Adrenal gland (tissue), 12 donors: ENCODE measurements around the gene VAMP8. TPM values are rescaled to one million over a fixed set of nuclear protein-coding genes. Genes with fewer than 3 reads are reported as not detected.
"Not testable (repeated sequence)": the region's sequence is repeated elsewhere in the genome, so short reads cannot be mapped to it uniquely, and the experiment has no call there.

Experiments used
- DNase-seq, 7 donors: peaks; one replicate each; pipeline ENCODE4 v3.0.0-alpha.2; 2019 to 2020
- H3K27ac ChIP-seq, 5 donors: fragments of 200-600 bp; sonication (generic) in 4 of 5; 1 replicate in 3 of 5; 2 replicates in 2 of 5; pipeline versions ENCODE4 v1.5.1 to v1.8.0; 2016 to 2020; ENCODE audit warnings: mild to moderate bottlenecking in 1 of 5
- H3K27me3 ChIP-seq: fragments of 200-600 bp; 2 replicates; pipeline ENCODE4 v1.8.0; 2021
- H3K36me3 ChIP-seq, 2 donors: fragments of 200-600 bp; replicated peaks in 1 of 2; 1 replicate in 1 of 2; 2 replicates in 1 of 2; pipeline versions ENCODE4 v1.5.1 to v1.8.0; 2018 to 2022
- H3K4me1 ChIP-seq, 2 donors: fragments of 200-600 bp; replicated peaks in 1 of 2; 1 replicate in 1 of 2; 2 replicates in 1 of 2; pipeline versions ENCODE4 v1.5.1 to v1.8.0; 2018 to 2021
- H3K4me3 ChIP-seq, 4 donors: fragments of 200-600 bp; sonication (generic) in 3 of 4; one replicate each; pipeline ENCODE4 v1.5.1; 2016 to 2018
- H3K9me3 ChIP-seq, 3 donors: fragments of 200-600 bp; sonication (generic) in 1 of 3; replicated peaks in 1 of 3; 1 replicate in 2 of 3; 2 replicates in 1 of 3; pipeline versions ENCODE4 v1.5.1 to v1.8.0; 2016 to 2021
- CTCF ChIP-seq, 6 experiments: fragments of 450-650 bp in 4 of 6; fragments of 200-600 bp in 2 of 6; sonication (generic) in 1 of 6; IDR thresholded peaks; 1 replicate in 5 of 6; 2 replicates in 1 of 6; pipeline versions ENCODE4 v1.5.1 to v1.8.0; 2016 to 2021; ENCODE audit warnings: antibody characterized with exemption in 6 of 6, mild to moderate bottlenecking in 2 of 6, moderate library complexity in 1 of 6
- POLR2A ChIP-seq, 2 donors: fragments of 450-650 bp; IDR thresholded peaks; one replicate each; pipeline ENCODE4 v1.6.1; 2017; ENCODE audit warnings: antibody characterized with exemption in 2 of 2, mild to moderate bottlenecking in 2 of 2, moderate library complexity in 1 of 2
- WGBS, 4 donors: extraction: QIAGEN DNeasy Blood & Tissue Kit in 2 of 4; methylation state at CpG; one replicate each; pipeline versions ENCODE4 v1.1.5 to v1.1.7; 2013 to 2017; 5-methylcytosine and 5-hydroxymethylcytosine counted together
- intact Hi-C, 2 donors: fragments of 100-400 bp; cut with DNase I; formaldehyde crosslinking; loops; one replicate each; pipeline versions ENCODE4 v1.14.1 to v1.15.0; 2022 to 2023
- polyA plus RNA-seq, 3 donors: library from polyadenylated mRNA; stranded (reverse); fragments of 200-250 nt in 2 of 3; fragments of 350-450 nt in 1 of 3; fragmentation: Illumina TruSeq in 1 of 3; extraction: RNeasy Lipid Tissue Mini Kit (QIAGEN cat#74804) in 1 of 3; gene quantifications; one replicate each; pipeline ENCODE4 v1.2.3, GENCODE V29; 2013 to 2014
- total RNA-seq, 9 donors: library from RNA; depleted of rRNA in 4 of 9; stranded (reverse); fragments of >200 nt in 4 of 9; fragments of 120-200 nt in 1 of 9; fragmentation: NEBNext Ultra II Directional in 1 of 9; extraction: Animal tissue kit (Norgen Biotek cat#: 25700) in 1 of 9; gene quantifications; one replicate each; pipeline versions ENCODE4 v1.1.0 to v1.2.4, GENCODE V29; 2013 to 2023
- donor health status: healthy with polysubstance abuse.
- donor health status: Bipolar disorder and iron deficiency.
- donor health status: DM: yes; HTN: yes; CAD: no.
- donor health status: DM: no; HTN: no; CAD: no.
- donor health status: DM: no; HTN: no; CAD: no.
- donor health status: DM: yes; HTN: yes; CAD: no.

Gene VAMP8
- total and polyA plus RNA-seq, 12 donors = 8.0 to 108 (median 48.5) TPM

GRCh38 chr2:85554980-85555612 lies 22.3 kb upstream of the VAMP8 start:
- Histone ChIP-seq H3K27ac (no peak overlapping the region), H3K36me3 (peaks cover 0 to 63% of the 10 kb centered on the region in 2 donors), H3K27me3 (no peaks in the 10 kb centered on the region), H3K4me3 (no peak overlapping the region), H3K4me1 (peaks cover 0 to 28% of the 10 kb centered on the region in 2 donors), H3K9me3 (no peaks in the 10 kb centered on the region)
- intact Hi-C loops = no loop called here
- 80 to 92% (median 89%) methylated on average over 3 of the region's 3 CpGs for WGBS, 4 donors
- DNase-seq = no peak
- TF ChIP-seq POLR2A (IDR thresholded peaks at IDR 0.05) = no peak
- no peak for TF ChIP-seq CTCF (IDR thresholded peaks at IDR 0.05)

- no peak for TF ChIP-seq POLR2A (IDR thresholded peaks at IDR 0.05)
- TF ChIP-seq CTCF (IDR thresholded peaks at IDR 0.05) = no peak
- no peak for DNase-seq
- peaks cover 0 to 45% of the 10 kb centered on the region in 2 donors for H3K36me3 ChIP-seq
- H3K27me3 ChIP-seq = no peaks in the 10 kb centered on the region
- no peak overlapping the region for H3K27ac ChIP-seq
- H3K4me3 ChIP-seq = no peak overlapping the region
- intact Hi-C loops = no loop called here
- no peaks in the 10 kb centered on the region for H3K9me3 ChIP-seq
- peaks cover 8 to 27% of the 10 kb centered on the region in 2 donors for H3K4me1 ChIP-seq
- 91 to 94% (median 92%) methylated on average over 5 of the region's 5 CpGs for WGBS, 4 donors
Measured at GRCh38 chr2:85557130-85557529, 20.3 kb upstream of the VAMP8 start.

- Histone ChIP-seq H3K9me3 (no peaks in the 10 kb centered on the region), H3K4me3 (no peak overlapping the region), H3K36me3 (peaks cover 0 to 35% of the 10 kb centered on the region in 2 donors), H3K4me1 (peaks cover 8 to 27% of the 10 kb centered on the region in 2 donors), H3K27me3 (no peaks in the 10 kb centered on the region), H3K27ac (no peak overlapping the region)
- intact Hi-C loops = no loop called here
- WGBS, 4 donors = 100% methylated on average over 1 of the region's 1 CpG
- no peak for DNase-seq
- TF ChIP-seq POLR2A (IDR thresholded peaks at IDR 0.05) (no peak), CTCF (IDR thresholded peaks at IDR 0.05) (no peak)
Measured at GRCh38 chr2:85558160-85558559, 19.2 kb upstream of the VAMP8 start.

GRCh38 chr2:85560403-85560726 lies 17.0 kb upstream of the VAMP8 start:
- DNase-seq, intact Hi-C loops, H3K9me3 ChIP-seq, H3K27me3 ChIP-seq, H3K27ac ChIP-seq: not testable (repeated sequence)
- Histone ChIP-seq H3K4me1 (peaks cover 8 to 27% of the 10 kb centered on the region in 2 donors), H3K4me3 (peak overlapping the region in 2 of 4 donors; percentile 94), H3K36me3 (peaks cover 0 to 16% of the 10 kb centered on the region in 2 donors)
- 80 to 83% (median 82%) methylated on average over 12 of the region's 12 CpGs for WGBS, 4 donors

GRCh38 chr2:85560812-85561279 lies 16.5 kb upstream of the VAMP8 start:
- Histone ChIP-seq H3K27ac (peak overlapping the region in 4 of 5 donors; percentile 81 to 95 (median 87)), H3K9me3 (no peaks in the 10 kb centered on the region), H3K36me3 (peaks cover 0 to 16% of the 10 kb centered on the region in 2 donors), H3K27me3 (no peaks in the 10 kb centered on the region), H3K4me1 (peaks cover 8 to 27% of the 10 kb centered on the region in 2 donors), H3K4me3 (peak overlapping the region; percentile 43 to 94 (median 74))
- intact Hi-C loops = no loop called here
- DNase-seq = no peak
- TF ChIP-seq POLR2A (IDR thresholded peaks at IDR 0.05) (no peak), CTCF (IDR thresholded peaks at IDR 0.05) (no peak)
- WGBS, 4 donors = 1 to 11% (median 3%) methylated on average over 5 to 14 of the region's 14 CpGs
